Measurements from ENCODE around the gene CNDP1.

CNDP1 gene

DNA sequence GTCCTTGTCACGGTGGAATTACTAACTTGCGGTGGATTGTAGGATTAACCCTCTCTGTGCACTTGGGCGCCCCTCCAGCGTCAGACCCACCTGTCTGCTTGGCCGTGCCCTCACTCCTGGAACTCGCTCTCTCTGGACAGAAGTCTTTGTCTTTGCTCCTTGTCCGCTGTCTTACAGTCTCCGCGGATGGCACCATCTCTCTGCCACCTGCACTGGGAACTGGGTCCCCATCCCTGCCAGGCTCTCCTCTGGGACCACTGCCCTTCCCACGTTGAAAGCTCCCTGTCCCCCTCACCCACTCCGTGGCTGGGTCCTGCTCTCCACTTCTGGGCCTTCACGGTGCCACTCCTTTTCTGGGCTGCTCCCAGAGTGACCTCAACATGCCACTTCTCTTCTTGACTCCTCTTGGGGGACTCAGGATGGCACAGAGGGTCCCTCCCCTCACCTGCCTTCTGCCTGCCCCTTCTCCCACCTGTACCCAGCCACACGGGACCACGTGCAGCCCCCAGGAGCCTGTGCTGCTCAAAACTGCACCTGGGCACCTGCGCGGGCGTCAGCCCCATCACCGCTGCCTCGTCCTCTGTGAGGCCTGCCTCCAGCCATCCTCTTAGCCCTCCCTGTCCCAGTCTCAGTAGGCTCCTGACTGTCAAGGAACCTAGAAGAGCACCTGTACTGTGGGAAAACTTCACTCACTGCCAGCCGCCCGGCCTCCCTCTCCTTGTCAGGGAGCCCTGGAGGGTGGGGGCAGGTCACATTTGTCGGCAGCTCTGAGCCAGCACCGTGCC lies 27.0 kb upstream of the CNDP1 start:
- Histone ChIP-seq H3K4me3 (ENCODE audit: low read depth, low read length) (no peak overlapping the region), H3K36me3 (ENCODE audit: control insufficient read depth, insufficient read depth, low read length) (peaks cover 96% of the 10 kb centered on the region), H3K27ac (ENCODE audit: low read depth, low read length) (peak overlapping the region; percentile 40), H3K27me3 (ENCODE audit: control insufficient read depth, insufficient read depth, low read length) (no peaks in the 10 kb centered on the region), H3K9ac (ENCODE audit: low read depth, low read length) (no peak overlapping the region), H3K4me1 (ENCODE audit: control insufficient read depth, insufficient read depth, low read length) (no peaks in the 10 kb centered on the region), H3K9me3 (ENCODE audit: control insufficient read depth, insufficient read depth, low read length) (no peaks in the 10 kb centered on the region)

DNA sequence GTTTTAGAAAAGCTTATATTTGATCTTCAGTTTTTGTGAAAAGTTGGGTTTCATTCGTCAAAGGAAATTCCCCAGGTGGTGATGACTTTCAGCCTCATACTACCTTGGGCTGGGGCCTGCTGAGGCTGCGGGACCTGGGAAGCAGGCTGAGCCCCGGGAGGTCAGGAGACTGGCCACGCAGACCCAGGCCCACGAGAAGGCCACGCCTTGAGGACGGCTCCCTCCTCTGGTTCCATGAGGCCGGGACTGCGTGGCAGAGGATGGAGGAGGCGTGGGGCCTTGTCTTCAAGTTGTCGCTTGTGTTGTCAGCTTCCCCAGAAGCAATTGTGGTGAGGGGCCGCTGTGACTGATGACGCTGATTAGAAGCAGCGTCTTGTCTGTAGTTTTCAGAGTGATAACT lies 26.4 kb upstream of the CNDP1 start:
- Histone ChIP-seq H3K4me3 (ENCODE audit: low read depth, low read length) (no peak overlapping the region), H3K9ac (ENCODE audit: low read depth, low read length) (no peak overlapping the region), H3K36me3 (ENCODE audit: control insufficient read depth, insufficient read depth, low read length) (peaks cover 96% of the 10 kb centered on the region), H3K4me1 (ENCODE audit: control insufficient read depth, insufficient read depth, low read length) (no peaks in the 10 kb centered on the region), H3K27ac (ENCODE audit: low read depth, low read length) (peak overlapping the region; percentile 40), H3K9me3 (ENCODE audit: control insufficient read depth, insufficient read depth, low read length) (no peaks in the 10 kb centered on the region), H3K27me3 (ENCODE audit: control insufficient read depth, insufficient read depth, low read length) (no peaks in the 10 kb centered on the region)

DNA sequence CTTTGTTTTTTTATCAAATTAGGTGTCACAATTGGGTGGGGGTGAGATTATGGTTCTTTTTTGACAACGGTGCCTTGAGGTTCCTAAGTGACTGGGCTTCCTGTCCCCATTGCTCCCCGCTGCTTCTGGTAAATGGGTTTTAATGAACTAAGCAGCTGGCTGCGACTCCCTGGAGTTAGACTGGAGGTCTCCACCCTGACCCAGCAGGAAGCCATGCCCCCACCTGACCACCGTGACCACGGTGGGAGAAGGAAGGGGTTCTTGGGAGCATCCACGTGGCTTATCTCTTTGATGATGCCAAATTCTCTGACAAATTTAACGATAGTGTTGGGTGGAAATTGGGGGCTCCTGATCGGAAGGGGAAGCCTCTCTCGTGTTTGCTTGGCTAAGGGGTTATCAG lies 25.9 kb upstream of the CNDP1 start:
- Histone ChIP-seq H3K27me3 (ENCODE audit: control insufficient read depth, insufficient read depth, low read length) (no peaks in the 10 kb centered on the region), H3K9me3 (ENCODE audit: control insufficient read depth, insufficient read depth, low read length) (no peaks in the 10 kb centered on the region), H3K9ac (ENCODE audit: low read depth, low read length) (no peak overlapping the region), H3K4me1 (ENCODE audit: control insufficient read depth, insufficient read depth, low read length) (no peaks in the 10 kb centered on the region), H3K36me3 (ENCODE audit: control insufficient read depth, insufficient read depth, low read length) (peaks cover 96% of the 10 kb centered on the region), H3K4me3 (ENCODE audit: low read depth, low read length) (no peak overlapping the region), H3K27ac (ENCODE audit: low read depth, low read length) (peak overlapping the region; percentile 40)

DNA sequence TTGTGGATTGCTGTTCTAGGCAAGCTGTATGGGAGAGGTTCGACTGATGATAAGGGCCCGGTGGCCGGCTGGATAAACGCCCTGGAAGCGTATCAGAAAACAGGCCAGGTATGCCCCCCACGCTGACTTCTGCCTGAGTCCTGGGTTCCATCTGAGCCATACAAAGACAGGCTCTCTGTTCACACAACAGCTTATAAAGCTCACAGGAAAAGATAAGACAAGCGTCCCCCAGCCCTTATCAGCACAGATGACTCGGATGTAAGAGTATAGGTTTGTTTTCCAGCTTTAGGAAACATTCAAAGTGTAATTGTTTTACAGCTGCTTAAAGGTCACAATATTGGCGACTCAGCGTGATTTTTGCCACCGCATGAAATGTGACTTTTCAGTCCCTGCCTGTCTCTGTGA lies 25.5 kb upstream of the CNDP1 start:
- H3K4me3 ChIP-seq (ENCODE audit: low read depth, low read length): no peak overlapping the region
- H3K4me1 ChIP-seq (ENCODE audit: control insufficient read depth, insufficient read depth, low read length): no peaks in the 10 kb centered on the region
- no peak overlapping the region for H3K9ac ChIP-seq (ENCODE audit: low read depth, low read length)
- peak overlapping the region; percentile 31 for H3K27ac ChIP-seq (ENCODE audit: low read depth, low read length)
- H3K36me3 ChIP-seq (ENCODE audit: control insufficient read depth, insufficient read depth, low read length): peaks cover 97% of the 10 kb centered on the region
- H3K27me3 ChIP-seq (ENCODE audit: control insufficient read depth, insufficient read depth, low read length): no peaks in the 10 kb centered on the region
- H3K9me3 ChIP-seq (ENCODE audit: control insufficient read depth, insufficient read depth, low read length): no peaks in the 10 kb centered on the region

DNA sequence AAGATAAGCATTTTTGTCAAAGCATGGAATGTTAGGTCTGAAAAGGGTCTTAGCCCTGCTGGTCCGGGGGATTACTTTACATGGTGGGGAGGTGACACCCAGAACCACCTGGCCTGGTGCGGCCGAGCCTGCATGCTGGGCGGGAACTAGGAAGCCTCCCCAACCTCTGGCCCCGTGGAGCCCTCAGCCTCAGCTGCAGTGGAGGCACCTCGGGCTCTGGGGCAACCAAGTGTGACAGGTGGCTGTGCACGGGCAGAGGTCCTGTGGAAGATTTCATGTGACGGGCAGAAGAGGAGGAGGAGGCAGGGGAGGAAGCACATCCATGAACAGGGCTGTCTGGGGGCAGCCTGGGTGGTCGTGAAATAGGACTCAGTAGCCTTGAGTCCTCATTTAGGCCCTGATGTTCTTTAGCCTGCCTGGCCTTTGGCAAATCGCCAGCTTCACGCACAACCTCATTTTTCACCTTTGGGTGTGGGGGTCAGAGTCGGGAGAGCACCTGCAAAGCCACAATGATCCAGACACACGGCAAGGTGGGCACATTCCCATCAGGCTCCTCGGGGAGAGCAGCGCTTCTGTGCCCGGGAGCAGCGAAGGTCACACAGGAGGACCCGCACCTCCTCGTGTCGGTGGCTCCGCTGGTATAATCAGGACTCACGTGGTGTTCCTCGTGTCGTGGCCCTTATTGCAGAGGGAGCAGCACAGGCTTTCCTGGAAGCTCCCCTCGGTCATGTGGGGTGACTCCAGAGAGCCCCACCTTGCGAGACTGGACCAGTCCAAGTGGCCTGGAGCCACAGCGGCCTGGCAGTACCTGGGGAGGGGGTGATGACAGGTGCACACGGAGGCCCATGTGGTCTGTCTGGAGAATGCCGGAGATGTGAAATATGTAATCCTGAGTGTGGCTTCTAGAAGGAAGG lies 24.2 kb upstream of the CNDP1 start:
- no peaks in the 10 kb centered on the region for H3K9me3 ChIP-seq (ENCODE audit: control insufficient read depth, insufficient read depth, low read length)
- no peak overlapping the region for H3K4me3 ChIP-seq (ENCODE audit: low read depth, low read length)
- peaks cover 97% of the 10 kb centered on the region for H3K36me3 ChIP-seq (ENCODE audit: control insufficient read depth, insufficient read depth, low read length)
- H3K27ac ChIP-seq (ENCODE audit: low read depth, low read length): no peak overlapping the region
- H3K4me1 ChIP-seq (ENCODE audit: control insufficient read depth, insufficient read depth, low read length): no peaks in the 10 kb centered on the region
- H3K9ac ChIP-seq (ENCODE audit: low read depth, low read length): no peak overlapping the region
- no peaks in the 10 kb centered on the region for H3K27me3 ChIP-seq (ENCODE audit: control insufficient read depth, insufficient read depth, low read length)

DNA sequence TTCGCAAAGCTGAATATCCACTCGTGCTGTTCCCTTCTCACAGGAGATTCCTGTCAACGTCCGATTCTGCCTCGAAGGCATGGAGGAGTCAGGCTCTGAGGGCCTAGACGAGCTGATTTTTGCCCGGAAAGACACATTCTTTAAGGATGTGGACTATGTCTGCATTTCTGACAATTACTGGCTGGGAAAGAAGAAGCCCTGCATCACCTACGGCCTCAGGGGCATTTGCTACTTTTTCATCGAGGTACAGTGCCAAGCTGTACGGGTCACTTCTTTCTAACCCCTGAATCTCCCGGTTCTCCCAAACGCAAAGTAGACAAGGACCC lies 23.6 kb upstream of the CNDP1 start:
- H3K27me3 ChIP-seq (ENCODE audit: control insufficient read depth, insufficient read depth, low read length): no peaks in the 10 kb centered on the region
- H3K4me1 ChIP-seq (ENCODE audit: control insufficient read depth, insufficient read depth, low read length): no peaks in the 10 kb centered on the region
- H3K36me3 ChIP-seq (ENCODE audit: control insufficient read depth, insufficient read depth, low read length): peaks cover 97% of the 10 kb centered on the region
- no peak overlapping the region for H3K27ac ChIP-seq (ENCODE audit: low read depth, low read length)
- no peaks in the 10 kb centered on the region for H3K9me3 ChIP-seq (ENCODE audit: control insufficient read depth, insufficient read depth, low read length)
- H3K9ac ChIP-seq (ENCODE audit: low read depth, low read length): no peak overlapping the region
- no peak overlapping the region for H3K4me3 ChIP-seq (ENCODE audit: low read depth, low read length)

DNA sequence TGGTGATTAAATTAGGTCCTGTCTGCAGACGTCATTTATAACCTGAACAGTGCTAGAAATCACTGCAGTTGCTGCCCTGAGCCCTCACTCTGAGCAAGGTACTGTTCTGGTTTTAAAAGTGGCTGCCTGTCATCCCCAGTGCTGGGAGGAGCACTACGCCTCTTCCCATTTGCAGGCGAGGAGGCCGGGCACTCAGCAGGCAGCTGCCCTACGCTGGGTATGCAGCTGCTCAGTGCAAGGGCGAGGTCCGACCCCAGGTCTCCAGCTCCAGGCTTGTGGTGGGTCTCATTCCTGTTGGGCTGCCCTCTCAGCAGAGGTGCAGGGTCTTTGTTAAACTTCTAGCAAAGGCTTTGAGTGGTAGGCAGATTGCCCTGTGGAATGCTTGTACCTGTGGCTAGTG lies 22.5 kb upstream of the CNDP1 start:
- Histone ChIP-seq H3K9ac (ENCODE audit: low read depth, low read length) (no peak overlapping the region), H3K27me3 (ENCODE audit: control insufficient read depth, insufficient read depth, low read length) (no peaks in the 10 kb centered on the region), H3K9me3 (ENCODE audit: control insufficient read depth, insufficient read depth, low read length) (no peaks in the 10 kb centered on the region), H3K27ac (ENCODE audit: low read depth, low read length) (no peak overlapping the region), H3K36me3 (ENCODE audit: control insufficient read depth, insufficient read depth, low read length) (peaks cover 97% of the 10 kb centered on the region), H3K4me3 (ENCODE audit: low read depth, low read length) (no peak overlapping the region), H3K4me1 (ENCODE audit: control insufficient read depth, insufficient read depth, low read length) (no peaks in the 10 kb centered on the region)

DNA sequence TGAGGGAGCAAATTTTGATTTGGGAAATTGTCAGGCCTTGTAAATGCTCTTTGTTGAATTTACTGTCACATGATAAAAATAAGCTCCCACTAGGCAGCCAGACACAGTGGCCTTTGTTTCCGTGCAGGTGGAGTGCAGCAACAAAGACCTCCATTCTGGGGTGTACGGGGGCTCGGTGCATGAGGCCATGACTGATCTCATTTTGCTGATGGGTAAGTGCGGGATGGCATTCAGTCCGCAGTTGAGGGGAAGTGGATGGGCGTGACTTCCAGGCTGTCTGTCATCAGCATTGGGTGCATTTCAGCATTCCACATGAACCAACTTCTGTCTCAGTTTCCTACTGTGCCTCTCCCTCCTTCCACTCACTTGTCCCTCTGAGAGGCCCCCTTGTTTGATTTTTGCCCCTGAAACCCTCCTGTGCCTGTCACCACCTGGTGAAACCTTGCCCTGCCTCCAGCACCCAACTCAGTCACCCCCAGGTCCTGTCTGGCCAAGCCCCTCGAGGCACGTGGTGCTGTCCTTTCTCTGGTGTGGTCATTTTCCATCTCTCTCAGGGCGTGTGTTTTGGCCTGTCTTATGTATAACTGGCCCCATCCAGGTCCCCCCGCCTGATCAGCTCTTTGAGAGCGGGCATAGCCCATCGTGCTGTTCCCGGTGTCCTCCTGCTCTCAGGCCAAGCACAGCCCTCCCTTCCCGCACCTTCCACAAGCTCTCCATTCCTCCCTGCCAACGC lies 21.8 kb upstream of the CNDP1 start:
- Histone ChIP-seq H3K9me3 (ENCODE audit: control insufficient read depth, insufficient read depth, low read length) (no peaks in the 10 kb centered on the region), H3K4me3 (ENCODE audit: low read depth, low read length) (no peak overlapping the region), H3K27ac (ENCODE audit: low read depth, low read length) (no peak overlapping the region), H3K9ac (ENCODE audit: low read depth, low read length) (no peak overlapping the region), H3K36me3 (ENCODE audit: control insufficient read depth, insufficient read depth, low read length) (peaks cover 97% of the 10 kb centered on the region), H3K4me1 (ENCODE audit: control insufficient read depth, insufficient read depth, low read length) (no peaks in the 10 kb centered on the region), H3K27me3 (ENCODE audit: control insufficient read depth, insufficient read depth, low read length) (no peaks in the 10 kb centered on the region)

DNA sequence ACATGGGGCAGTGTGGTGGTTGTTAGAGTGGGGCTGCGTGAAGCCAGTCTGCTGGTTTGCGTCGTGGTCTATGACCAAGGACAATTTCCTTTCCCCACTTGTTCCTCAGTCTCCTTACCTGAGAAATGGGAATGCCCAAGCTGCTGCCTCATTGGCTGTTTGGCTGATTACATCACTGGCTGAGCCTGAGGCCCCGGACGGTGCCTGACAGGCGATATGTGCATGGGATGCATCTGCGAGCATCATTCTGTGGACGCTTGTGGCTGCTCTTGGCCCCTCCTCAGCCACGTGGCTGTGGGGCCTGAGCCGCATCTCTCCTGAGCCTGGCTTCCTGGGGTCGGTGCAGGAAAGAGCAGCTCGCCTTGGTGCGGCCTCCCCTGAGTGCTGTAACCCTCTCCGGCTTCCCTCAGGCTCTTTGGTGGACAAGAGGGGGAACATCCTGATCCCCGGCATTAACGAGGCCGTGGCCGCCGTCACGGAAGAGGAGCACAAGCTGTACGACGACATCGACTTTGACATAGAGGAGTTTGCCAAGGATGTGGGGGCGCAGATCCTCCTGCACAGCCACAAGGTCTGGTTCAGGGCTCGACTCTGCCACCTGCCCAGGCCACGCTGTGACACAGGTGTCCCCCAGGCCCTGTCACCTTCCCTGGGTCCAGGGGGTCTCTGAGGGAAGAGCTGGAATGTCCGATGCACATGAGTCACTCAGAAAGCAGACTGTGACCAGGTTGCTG lies 21.0 kb upstream of the CNDP1 start:
- no peak overlapping the region for H3K9ac ChIP-seq (ENCODE audit: low read depth, low read length)
- H3K4me3 ChIP-seq (ENCODE audit: low read depth, low read length): no peak overlapping the region
- peaks cover 94% of the 10 kb centered on the region for H3K36me3 ChIP-seq (ENCODE audit: control insufficient read depth, insufficient read depth, low read length)
- H3K27me3 ChIP-seq (ENCODE audit: control insufficient read depth, insufficient read depth, low read length): no peaks in the 10 kb centered on the region
- H3K4me1 ChIP-seq (ENCODE audit: control insufficient read depth, insufficient read depth, low read length): no peaks in the 10 kb centered on the region
- no peak overlapping the region for H3K27ac ChIP-seq (ENCODE audit: low read depth, low read length)
- H3K9me3 ChIP-seq (ENCODE audit: control insufficient read depth, insufficient read depth, low read length): no peaks in the 10 kb centered on the region

DNA sequence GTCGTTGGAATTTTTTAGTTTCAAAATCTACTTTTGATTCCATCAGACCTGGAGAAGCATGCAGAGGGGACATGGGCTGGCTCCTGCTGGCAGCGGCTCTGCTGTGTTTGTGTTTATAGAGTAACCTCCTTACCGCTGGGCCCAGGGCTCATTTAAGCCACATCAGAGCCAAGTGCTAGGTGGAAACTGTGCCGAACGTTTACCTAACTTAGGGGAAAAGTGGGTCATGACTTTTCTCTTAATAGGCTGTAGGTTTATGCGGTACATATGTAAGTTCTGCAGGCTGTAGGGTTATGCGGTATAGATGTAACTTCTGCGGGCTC lies 20.5 kb upstream of the CNDP1 start:
- peaks cover 94% of the 10 kb centered on the region for H3K36me3 ChIP-seq (ENCODE audit: control insufficient read depth, insufficient read depth, low read length)

More for the DNA sequence above, 20.5 kb upstream of the CNDP1 start:
- Histone ChIP-seq H3K4me1 (ENCODE audit: control insufficient read depth, insufficient read depth, low read length) (no peaks in the 10 kb centered on the region), H3K27ac (ENCODE audit: low read depth, low read length) (no peak overlapping the region), H3K27me3 (ENCODE audit: control insufficient read depth, insufficient read depth, low read length) (no peaks in the 10 kb centered on the region), H3K9me3 (ENCODE audit: control insufficient read depth, insufficient read depth, low read length) (no peaks in the 10 kb centered on the region), H3K4me3 (ENCODE audit: low read depth, low read length) (no peak overlapping the region), H3K9ac (ENCODE audit: low read depth, low read length) (no peak overlapping the region)
